GM12865 (cell line): ENCODE measurements around the gene SETD3.

Experiments
- DNase-seq: peaks from one replicate; pipeline ENCODE4 v3.0.0; 2010; ENCODE audit warnings: low read depth
- H3K4me3 ChIP-seq: 2 replicates; pipeline ENCODE4 v1.5.1; 2011; ENCODE audit warnings: mild to moderate bottlenecking, low read depth, low read length, control low read depth
- TF ChIP-seq, protein P1 (sequence below): IDR thresholded peaks from 2 replicates; pipeline ENCODE4 v1.5.1; 2011; ENCODE audit warnings: low read length, control low read depth, low read depth, inconsistent platforms; ENCODE audit not compliant: insufficient read depth; ENCODE audit errors: missing control alignments

Gene SETD3

DNA sequence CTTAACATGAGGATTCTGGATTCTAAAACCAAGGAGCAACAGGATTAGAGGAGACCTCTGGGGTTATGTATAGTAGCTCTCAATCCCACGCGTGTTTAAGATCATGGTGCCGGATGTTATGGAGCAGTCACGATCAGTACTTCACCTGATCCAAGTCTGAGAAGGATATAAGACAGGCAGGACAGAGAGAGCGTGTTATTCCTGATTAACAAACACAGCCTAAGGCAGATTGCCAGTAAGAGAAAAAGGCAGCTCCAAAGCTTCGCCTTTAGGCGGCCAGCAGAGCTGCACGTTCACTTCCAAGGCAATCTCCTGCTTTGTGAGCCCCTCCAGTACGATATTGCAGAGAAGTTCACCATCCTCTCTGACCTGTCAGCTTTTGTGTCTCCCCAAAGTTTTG, 5.5 kb downstream of the SETD3 start:
- DNase-seq, result no peak

DNA sequence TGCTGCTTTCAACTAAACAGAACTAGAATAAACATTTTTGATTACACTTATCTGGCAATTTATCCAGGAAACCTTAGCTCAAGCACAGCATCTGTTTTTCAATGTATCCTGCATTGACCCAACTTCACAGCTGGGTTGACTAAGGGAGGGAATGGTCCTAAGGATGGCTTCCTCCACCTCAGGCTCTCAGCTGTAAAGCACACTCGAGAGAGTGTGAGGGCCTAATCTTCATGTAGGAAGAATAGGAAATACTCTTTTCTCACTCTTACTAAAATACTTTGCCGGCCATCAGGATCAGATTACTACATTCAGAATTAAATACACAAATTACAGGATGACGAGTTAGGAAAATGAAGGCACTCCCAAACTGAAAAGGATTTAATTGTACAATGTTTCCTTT, 7.2 kb downstream of the SETD3 start:
- TF ChIP-seq, protein P1, sequence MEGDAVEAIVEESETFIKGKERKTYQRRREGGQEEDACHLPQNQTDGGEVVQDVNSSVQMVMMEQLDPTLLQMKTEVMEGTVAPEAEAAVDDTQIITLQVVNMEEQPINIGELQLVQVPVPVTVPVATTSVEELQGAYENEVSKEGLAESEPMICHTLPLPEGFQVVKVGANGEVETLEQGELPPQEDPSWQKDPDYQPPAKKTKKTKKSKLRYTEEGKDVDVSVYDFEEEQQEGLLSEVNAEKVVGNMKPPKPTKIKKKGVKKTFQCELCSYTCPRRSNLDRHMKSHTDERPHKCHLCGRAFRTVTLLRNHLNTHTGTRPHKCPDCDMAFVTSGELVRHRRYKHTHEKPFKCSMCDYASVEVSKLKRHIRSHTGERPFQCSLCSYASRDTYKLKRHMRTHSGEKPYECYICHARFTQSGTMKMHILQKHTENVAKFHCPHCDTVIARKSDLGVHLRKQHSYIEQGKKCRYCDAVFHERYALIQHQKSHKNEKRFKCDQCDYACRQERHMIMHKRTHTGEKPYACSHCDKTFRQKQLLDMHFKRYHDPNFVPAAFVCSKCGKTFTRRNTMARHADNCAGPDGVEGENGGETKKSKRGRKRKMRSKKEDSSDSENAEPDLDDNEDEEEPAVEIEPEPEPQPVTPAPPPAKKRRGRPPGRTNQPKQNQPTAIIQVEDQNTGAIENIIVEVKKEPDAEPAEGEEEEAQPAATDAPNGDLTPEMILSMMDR, result no peak
- no peak for DNase-seq
- no peak overlapping the region for H3K4me3 ChIP-seq

More for the DNA sequence above, 5.5 kb downstream of the SETD3 start:
- H3K4me3 ChIP-seq, result no peak overlapping the region
- TF ChIP-seq, protein P1, result no peak

DNA sequence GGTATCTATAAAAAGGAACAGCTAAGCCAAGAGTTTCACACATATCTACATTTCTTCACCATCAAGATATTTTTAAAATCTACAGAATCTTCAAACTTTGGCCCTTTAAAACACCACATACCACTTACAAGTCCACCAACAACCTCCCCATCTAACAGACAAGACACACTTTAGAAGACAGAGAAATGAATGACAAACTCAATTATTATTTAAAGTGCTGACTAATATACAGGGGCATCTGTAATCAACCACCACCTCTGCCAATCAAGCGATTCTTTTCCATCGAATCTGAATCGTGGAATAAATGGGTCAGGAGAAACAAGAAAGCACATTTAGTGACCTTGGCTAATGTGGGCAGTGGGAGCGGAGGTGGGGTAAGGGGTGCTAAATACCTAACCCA, 7.7 kb downstream of the SETD3 start:
- no peak overlapping the region for H3K4me3 ChIP-seq
- TF ChIP-seq, protein P1, result no peak
- DNase-seq, result no peak

DNA sequence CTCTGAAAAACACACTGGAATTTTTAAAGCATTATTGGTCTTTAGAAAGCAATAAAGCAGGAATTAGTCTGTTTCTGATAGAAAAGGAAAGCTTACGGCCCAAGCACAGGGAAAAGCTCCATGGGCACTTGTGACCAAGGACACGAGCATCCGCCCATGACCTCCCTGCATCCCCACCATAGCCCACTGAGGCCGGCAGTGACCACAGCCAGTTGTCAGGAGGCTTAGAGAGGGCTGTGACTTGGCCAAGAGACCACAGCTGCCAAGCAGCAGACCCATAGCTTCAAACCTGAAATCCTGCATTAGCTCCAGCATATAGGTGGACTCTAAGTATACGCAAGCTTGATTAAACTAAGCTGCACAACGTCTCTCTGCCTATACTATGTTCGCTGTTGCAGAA, 8.9 kb downstream of the SETD3 start:
- no peak for DNase-seq
- H3K4me3 ChIP-seq, result no peak overlapping the region
- TF ChIP-seq, protein P1, result no peak

DNA sequence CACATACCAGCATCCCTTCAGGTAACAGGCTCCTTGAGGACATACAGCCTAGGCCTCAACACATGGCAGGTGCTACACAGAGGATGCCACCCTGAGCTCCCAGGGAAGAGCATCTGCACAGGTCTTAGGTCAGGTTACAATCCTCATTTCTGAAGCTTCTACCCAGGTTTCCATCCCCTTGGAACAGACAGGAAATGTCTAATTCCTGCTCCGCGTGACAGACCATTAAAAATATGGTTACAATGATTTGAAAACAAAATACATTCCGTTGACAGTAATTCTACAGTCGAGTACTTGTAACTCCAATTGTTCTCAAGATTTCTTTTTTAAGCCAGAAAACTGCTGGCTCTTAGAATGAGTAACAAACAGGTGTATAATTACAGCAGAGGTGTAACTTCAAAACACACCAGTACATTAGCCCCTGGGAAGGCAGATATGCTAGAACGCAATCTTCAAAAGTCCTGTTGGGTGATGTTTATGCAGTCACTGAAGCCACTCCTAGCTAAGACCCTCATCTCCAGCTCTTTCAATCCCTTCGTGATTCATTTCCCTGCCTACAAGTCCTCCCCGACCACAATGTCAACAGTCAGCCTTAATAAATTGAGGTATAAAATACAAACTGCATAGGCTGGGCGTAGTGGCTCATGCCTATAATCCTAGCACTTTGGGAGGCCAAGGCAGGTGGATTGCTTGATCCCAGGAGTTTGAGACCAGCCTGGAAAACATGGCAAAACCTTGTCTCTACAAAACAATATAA, 11.6 kb downstream of the SETD3 start:
- TF ChIP-seq, protein P1, result no peak
- no peak for DNase-seq
- no peak overlapping the region for H3K4me3 ChIP-seq

DNA sequence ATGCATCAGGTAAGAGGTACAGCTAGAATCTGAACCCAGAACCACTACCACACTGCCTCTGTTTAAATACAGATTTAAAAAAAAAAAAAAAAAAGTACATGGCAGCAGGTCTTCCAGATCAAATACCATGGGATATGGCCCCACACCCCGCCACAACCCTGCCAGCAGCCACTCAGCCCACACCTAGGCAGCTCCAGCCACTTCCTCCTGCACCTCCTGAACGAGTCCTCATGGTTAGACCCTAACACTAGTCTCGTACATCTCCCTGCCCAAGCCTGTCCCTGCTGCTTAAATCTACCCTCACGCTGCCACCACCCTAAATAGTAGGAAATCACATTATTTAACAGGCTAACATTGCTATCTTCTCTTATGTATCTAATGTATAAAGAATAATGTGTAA, 12.6 kb downstream of the SETD3 start:
- H3K4me3 ChIP-seq, result no peak overlapping the region
- TF ChIP-seq, protein P1, result no peak
- DNase-seq, result no peak
